ENCODE results near the gene HDAC4. TPM values are rescaled to one million over a fixed set of nuclear protein-coding genes. Genes with fewer than 3 reads are reported as not detected.

Gene HDAC4
- polyA plus RNA-seq, 10 donors: 10.2 to 15.4 (median 11.9) TPM

GRCh38 chr2:239255628-239256349 is 145.0 kb downstream of the HDAC4 start:
- DNase-seq: peak in 1 of 3 donors; percentile 63

GRCh38 chr2:239255218-239255617 is 145.6 kb downstream of the HDAC4 start:
- DNase-seq: no peak

- DNase-seq: no peak
These were observed 147.0 kb downstream of the HDAC4 start for GRCh38 chr2:239253701-239254436.

GRCh38 chr2:239253264-239253663 is 147.6 kb downstream of the HDAC4 start:
- no peak for DNase-seq

- peak in 1 of 3 donors; percentile 63 for DNase-seq
These were observed 148.0 kb downstream of the HDAC4 start for GRCh38 chr2:239252801-239253200.

GRCh38 chr2:239252393-239252792 is 148.4 kb downstream of the HDAC4 start:
- DNase-seq: no peak

GRCh38 chr2:239251971-239252370 is 148.8 kb downstream of the HDAC4 start:
- no peak for DNase-seq

- no peak for DNase-seq
These were observed 150.4 kb downstream of the HDAC4 start for GRCh38 chr2:239250216-239251081.

GRCh38 chr2:239249776-239250175 is 151.0 kb downstream of the HDAC4 start:
- DNase-seq: peak; percentile 77 to 88 (median 77)

GRCh38 chr2:239249048-239249447 is 151.8 kb downstream of the HDAC4 start:
- DNase-seq: no peak

GRCh38 chr2:239247401-239248245 is 153.2 kb downstream of the HDAC4 start:
- DNase-seq: no peak

GRCh38 chr2:239246723-239247122 is 154.1 kb downstream of the HDAC4 start:
- no peak for DNase-seq

- no peak for DNase-seq
These were observed 154.7 kb downstream of the HDAC4 start for GRCh38 chr2:239245872-239246721.

GRCh38 chr2:239245107-239245506 is 155.7 kb downstream of the HDAC4 start:
- DNase-seq: no peak

- no peak for DNase-seq
These were observed 156.2 kb downstream of the HDAC4 start for GRCh38 chr2:239244625-239245024.

GRCh38 chr2:239241431-239241960 is 159.3 kb downstream of the HDAC4 start:
- no peak for DNase-seq

GRCh38 chr2:239240414-239240881 is 160.4 kb downstream of the HDAC4 start:
- peak in 2 of 3 donors; percentile 38 to 70 for DNase-seq

- peak in 1 of 3 donors; percentile 45 for DNase-seq
These were observed 161.0 kb downstream of the HDAC4 start for GRCh38 chr2:239239607-239240413.
